Cortex of kidney (tissue), 1 donor: ENCODE results near the gene DROSHA.

Source experiments
- DNase-seq: peaks from one replicate; lab custom pipeline; 2025; lab: John Stamatoyannopoulos, UW

Gene DROSHA

DNA sequence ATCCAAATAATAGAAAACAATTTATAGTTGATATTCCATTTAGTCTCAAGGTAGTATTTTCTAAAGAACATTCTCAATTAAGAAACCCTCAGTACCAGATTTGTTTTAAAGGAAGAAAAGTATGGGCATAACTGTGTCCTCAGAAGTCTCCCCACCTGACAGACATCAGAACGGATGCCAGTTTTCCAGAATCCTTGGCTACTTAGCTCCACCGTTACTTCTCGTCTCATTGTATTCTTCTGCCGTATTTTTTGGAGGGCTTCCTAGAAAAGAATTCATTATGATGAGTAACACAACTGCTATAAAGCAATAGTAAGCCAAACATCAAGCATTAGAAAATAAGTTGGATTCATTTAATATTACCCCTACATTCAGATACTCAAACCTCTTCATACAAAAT, 67.8 kb downstream of the DROSHA start:
- no peak for DNase-seq

DNA sequence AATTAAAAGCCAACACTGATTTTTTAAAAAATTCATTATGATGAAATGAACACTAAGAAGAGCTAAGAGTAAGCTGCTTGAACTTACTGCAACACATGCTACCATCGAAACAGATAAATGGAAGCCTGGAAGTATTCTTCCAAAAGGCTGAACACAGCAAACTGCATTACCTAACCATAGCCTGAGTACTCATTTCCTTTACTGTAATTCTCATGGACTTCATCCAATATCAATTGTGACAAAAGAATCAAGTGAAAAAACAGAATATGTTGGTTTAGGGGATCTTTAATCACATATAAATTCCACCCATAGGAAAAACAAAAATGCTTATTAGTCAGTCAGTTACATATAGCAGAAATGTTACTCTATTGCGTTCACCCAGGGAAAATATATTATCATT, 68.5 kb downstream of the DROSHA start:
- DNase-seq: no peak

DNA sequence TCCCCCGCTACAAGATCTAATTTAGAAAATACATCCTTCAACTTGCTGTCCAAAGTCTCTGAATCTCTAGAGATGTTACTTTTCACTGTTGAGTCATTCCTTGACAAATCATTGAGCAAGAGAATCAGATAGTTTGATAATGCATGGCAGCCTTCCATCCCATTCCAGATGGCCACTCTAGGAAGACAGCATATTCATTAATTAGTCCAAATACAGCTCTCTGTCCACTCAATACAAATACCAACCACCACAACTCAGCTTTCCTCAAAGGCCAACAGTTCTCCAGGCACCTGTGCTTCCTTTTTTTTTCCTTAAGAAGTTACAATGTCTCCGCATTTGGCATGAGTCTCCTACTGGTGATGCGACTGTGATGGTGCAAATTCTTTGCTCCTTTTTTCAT, 72.3 kb downstream of the DROSHA start:
- DNase-seq: no peak

DNA sequence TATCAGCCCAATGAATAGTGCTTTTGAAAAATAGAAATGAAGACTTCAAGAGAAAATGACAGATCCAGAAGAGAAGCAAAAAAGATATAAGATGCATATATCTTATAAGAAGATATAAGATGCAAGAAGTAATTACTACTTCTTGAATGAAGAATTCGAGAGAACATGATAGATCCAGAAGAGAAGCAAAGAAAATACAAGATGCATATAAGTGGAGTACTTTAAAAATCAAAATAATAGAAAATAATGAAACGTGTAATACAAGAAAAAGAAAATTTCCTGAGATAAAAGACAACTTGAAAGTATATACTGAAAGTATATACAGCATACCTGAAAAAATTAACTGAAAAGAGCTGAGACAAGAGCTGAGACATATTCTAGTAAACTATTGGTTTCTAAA, 76.7 kb downstream of the DROSHA start:
- no peak for DNase-seq

DNA sequence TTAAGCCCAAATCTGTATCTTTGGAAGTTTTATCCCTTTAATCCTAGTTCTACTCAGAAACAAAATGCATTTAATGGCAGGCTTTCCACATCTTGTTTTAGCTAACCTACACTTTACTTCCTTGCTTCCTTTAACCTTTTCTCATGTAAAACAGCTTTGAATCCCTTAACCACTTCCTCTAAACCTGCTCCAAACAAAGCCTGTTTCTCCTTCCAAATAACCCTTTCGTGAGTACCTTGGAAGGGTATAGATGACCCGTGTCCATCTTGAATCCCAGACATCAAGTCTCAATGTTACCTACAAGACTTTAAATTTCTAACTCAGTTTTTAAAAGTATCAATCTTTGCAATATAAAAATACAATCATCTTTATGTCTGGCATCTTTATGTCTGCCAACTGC, 78.4 kb downstream of the DROSHA start:
- no peak for DNase-seq

DNA sequence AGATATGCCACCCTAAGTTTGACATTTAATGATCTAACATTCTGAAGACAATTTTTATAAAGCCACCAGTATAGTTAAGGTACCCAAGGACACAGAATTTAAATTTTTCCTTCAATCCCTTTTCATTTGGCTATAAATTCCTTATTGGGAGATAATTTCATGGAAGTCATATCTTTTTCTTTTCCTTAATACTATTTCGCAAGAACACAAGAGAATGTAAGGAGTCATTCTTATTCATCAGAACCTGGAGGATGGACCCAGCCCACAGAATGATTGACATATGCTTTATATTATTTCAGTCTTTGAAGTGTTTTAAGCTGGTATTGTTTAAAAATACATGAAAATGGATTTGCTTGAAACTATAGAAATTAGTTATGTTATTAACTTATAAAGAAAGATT, 79.6 kb downstream of the DROSHA start:
- DNase-seq: no peak

DNA sequence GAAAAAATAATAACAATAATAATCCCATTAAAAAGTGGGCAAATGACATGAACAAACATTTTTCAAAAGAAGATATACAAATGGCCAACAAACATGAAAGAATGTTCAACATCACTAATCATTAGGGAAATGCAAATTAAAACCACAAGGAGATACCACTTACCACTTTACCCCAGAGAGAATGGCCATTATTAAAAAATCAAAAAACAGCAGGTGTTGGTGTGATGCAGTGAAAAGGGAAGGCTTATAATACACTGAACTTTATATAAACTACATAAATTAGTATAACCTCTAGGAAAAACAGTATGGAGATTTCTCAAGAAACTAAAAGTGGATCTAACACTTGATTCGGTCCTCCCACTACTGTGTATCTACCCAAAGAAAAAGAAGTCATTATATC, 81.9 kb downstream of the DROSHA start:
- no peak for DNase-seq

DNA sequence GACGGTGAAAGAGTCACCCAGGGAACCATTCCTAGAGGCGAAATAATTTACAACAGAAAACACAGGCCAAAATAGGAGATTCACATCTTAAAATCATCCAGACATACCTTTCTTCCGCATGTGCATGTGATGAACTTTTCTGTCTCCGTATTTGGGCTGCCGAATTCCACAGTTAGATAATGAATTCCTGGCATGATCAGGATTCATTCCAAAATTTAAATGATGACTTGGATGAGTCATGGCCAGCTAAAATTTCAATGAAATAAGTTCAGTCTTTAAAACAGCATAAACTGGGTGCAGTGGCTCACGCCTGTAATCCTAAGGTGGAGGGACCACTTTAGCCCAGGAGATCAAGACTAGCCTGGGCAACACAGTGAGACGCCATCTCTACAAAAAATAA, 82.7 kb downstream of the DROSHA start:
- no peak for DNase-seq

DNA sequence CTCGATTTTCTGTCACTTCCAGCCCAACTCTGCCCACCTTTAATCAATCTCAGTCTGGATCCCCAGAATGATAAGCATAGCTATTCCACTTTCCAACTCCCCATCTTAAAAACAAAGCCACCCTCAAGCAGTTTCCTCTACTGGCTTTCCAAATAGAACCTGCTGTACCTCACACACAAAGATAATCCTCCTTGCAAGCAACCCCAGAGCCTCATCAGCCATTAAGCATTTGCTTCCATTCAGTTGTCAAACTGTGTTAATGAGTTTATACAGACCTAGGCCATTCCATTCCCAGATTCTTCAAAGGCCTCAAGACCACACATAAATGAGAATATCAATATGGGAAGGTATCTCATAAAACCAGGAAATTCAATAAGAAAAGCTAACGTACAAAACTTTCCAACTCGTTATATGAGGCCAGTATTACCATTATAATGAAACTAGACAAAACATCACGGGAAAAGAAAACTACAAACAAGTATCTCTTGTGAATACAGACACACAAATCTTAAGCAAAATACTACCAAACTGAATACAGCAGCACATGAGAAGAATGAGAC, 86.8 kb downstream of the DROSHA start:
- no peak for DNase-seq

DNA sequence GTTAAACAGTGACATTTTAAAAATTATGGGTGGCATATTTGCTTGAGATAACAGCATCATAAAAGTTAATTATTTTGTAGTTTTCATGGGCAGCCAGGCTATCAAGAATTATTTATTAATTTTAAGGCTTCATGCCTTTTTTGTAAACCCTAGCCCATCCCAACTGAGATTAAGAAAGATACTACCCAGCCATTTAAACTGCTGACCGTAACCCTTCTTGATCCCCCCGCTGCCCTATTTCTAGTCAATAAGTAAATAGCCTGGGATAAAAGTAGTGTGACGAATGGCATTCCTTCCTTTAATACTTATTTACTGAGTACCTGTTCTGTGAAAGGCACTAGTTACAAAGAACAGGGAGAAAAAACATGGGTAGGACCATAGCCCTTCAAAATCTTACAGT, 88.3 kb downstream of the DROSHA start:
- no peak for DNase-seq

DNA sequence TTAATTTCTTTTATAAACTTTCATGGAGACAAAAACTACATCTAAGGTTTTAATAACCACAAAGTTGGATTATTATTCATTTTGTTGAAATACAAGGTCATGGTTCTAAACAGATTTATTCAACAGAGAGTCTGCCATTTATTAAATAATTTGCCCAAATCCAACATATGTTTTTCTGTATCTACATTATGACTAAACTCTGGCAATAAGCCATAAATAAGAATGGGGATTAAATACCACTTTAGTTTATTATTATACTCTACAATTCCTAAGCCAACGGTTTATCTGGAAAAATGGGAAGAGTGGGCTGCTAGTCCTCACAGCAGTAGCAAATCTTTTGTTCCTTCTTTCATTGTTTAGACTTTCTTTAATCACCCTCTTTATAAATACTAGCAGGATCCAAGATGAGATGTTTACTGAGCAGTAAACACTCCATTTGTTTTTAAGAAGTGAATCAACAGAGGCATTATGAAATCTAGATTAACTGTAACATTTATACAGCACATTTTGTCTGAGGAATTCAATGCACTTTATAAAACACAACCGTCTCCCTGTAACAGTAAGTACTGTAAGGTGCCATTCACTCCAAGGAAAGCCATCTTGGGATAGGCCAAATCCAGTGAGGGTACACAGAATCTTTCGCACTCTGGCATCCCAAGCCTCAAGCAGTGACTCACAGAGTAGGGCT, 89.7 kb downstream of the DROSHA start:
- DNase-seq: no peak

DNA sequence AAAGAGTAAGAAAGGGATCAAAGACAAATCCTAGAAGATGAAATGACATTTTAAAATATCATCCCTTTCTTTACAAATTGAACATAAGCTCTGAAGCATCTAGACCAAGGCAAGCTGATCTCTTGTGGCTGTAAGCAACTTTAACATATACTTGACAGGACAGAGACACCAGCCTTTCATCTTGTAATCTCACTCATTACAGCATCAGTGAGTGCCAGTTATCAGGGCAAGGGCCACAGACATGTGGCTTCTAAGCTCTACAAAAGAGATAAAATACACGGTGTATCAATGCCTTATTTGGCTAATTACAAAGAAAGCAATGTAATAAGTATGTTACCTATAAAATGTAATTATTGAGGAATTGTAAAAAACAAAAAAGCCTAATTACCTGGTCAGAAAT, 95.0 kb downstream of the DROSHA start:
- DNase-seq: no peak

DNA sequence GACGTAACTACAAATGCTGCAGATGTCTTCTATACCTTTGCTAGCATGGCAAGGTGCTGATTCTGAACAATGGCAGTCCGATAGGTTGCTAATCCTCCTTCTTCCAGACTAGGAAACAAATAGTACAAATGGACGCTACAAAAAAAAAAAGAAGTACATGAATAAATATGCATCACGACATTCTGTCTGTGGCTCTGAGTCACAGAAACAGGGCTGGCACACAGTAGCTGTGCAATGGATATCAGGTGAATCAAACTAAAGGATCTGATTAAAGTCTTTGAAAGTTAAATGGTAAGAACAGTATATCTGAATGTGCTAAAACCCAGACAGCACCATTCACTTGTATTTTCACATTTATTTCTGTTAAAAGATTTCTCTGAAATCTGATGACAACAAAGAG, 96.2 kb downstream of the DROSHA start:
- DNase-seq: no peak

DNA sequence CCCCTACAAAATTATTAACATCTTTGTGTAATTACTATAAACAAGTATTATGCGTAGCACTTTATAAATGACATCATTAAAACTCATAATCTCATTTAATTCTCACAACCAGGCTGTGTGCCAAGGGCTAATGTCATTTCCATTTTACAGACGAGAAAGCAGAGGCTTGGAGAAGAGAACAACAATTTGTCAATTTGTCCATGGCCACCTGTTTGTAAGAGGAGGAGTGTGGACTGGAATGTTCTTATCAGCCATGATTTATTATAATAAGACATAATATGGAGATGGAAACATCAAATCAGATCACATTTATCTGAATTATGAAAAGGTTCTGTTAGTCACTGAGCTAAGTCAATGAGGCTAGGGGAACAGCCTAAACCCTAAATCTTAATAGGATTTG, 97.0 kb downstream of the DROSHA start:
- DNase-seq: no peak

DNA sequence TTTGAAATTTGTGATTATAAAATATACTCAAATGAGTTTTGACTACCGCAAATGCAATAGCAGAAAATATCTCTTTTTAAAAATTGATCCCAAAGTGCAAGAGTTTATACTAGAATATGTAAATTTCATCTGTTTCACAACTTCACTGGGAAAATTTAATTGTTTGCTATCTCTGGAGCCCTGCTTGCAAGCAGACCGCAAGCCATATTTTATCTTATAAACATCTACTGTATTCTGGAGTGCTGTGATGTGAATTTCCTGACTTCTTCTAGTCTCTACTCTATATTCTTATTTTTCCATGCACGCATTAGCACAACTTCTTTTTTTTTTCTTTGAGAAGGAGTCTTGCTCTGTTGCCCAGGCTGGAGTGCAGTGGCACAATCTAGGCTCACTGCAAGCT, 98.7 kb downstream of the DROSHA start:
- no peak for DNase-seq

DNA sequence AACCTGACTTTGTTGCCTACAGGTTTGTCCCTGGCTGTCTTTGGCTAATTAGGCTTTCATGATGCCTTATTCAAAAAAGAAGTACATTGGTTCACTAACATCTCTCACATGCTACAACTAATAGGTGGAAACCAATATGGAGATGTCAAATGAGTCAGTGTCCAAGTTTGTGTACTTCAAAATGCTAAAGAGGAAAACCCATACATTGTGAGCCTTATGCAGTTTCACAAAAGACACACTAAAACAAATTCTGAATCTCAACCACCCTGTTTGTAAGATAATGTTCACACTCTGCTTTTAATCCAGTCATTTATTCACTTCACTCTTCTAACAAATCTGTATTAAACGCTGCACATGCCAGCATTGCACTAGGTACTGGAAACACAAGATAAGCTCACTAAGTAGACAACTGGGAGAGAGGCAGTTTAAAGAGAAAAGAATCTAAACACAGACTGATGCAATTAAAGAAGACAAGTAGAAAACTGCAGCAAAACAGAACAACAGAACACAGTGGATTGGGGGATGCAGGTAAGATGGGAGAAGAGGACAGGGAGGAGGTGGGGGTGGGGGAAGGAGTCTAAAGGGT, 104.1 kb downstream of the DROSHA start:
- no peak for DNase-seq

DNA sequence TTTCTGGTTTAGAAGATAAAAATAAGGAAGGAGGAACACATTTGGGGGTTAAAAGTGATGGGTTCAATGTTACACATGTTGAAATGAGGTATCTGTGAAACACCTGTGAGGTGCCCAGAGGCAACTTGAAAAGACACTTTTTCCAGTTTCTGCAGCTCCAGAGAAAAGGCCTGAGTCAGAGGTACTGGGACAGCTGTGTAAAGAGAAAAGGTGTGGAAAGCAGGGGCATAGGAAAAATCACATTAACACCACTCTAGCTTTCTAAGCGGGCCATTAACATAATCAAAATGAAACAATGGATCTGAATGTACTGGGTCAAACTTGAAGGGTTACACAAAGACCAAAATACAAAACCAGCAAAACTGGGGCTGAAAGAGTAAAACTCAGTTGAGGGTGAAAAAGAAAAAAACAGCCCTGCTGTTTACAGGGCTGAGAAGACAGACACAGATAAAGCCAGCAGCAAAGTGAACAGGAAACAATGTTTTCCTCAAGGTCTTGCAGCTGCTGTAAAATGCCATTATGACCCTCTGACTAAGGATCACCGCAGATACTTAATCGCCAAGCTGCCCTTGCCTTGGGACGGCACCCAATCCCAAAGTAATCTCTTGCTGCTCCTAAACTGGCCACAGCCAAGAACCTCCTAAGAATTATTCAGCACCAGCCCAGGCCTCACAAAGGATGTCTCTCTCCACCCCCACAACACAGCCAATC, 104.7 kb downstream of the DROSHA start:
- DNase-seq: no peak

DNA sequence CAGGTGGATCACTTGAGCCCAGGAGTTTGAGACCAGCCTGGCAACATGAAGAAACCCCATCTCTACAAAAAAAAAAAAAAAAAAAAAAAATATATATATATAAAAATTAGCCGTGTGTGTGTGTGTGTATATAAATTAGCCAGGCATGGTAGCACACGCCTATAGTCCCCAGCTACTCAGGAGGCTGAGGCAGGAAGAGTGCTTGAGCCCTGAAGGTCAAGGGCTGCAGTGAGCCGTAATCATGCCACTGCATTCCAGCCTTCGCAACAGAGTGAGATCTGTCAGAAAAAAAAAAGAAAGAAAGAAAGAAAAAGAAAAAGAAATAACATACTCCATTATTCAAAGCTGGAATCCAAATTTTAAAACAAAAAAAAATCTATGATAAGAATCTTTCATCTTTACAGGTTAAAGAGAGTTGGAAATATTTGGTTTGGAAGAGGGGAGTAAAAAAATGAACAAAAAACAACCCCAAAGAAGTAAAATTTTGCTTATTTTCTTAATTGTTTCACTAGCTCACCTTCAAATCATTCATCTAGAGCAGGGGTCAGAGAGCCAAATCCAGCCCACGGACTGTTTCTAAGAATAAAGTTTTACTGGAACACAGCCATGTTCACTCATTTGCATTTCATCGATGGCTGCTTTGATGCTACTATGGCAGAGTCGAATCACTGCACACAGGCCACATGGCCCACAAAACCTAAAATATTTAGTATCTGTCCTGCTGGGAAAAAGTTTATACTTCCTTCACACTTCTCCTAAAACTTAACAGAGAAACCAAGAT, 109.9 kb downstream of the DROSHA start:
- DNase-seq: no peak

DNA sequence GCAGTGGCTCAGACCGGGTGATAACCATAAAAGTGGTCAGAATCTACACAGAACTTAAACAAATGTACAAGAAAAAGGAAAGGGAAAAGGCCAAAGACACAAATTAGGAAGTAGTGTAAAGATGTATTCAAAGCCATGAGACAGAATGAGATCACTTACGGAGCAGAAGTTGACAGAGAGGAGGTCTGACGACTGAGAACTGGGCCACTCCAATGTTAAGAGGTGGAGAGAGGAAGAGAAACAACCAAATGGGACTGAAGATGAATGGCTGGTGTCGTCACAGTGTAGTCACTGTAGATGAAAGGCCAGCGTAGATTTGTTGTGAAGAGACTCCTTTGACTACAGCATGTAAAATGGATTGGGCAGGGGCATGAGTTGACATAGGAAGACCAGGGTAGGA, 114.4 kb downstream of the DROSHA start:
- DNase-seq: no peak

DNA sequence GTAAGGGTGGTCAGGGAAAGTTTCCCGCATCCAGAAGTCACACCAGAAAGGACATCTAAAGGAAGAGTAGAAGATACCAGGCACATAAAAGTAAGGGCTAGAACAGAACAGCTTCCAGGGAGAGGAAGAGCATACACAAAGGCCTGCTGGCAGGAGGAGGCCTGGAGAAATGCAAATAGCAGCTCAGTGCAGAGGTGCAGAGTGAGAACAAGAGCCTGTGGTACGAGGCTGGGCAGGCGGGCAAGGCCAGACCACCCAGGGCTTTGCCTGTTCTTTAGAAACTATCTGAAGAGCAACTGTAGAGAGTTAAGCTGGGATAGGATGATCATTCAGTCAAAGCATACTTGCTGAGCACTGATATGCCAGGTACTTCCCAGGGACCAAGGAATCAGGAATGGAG, 115.3 kb downstream of the DROSHA start:
- DNase-seq: no peak

DNA sequence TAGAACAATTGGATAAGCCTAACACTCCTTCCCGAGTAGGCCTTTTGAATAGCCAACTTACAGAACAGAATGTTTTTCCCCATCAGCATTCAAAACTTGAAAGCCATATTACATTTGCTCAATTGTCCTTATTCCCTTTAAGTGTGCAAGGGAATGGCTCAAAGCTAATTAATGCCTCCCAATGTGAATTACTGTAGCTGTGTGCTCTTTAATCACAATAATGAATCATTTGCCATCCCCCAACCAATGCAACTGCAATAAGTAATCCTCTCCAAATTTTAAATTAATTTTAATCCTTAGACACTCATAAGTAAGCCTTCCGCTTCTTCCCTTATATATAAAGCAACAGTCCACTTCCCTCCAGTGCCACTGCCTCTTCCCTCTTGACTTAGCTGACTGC, 115.9 kb downstream of the DROSHA start:
- no peak for DNase-seq
